Limb (tissue), 2 donors: ENCODE measurements around the gene HEBP2.
"Not testable (repeated sequence)": the region's sequence is repeated elsewhere in the genome, so short reads cannot be mapped to it uniquely, and the experiment has no call there.

ENCODE experiments used
- DNase-seq, 2 donors: peaks; one replicate each; pipeline ENCODE4 v3.0.0-alpha.2; 2016; ENCODE audit errors: extremely low spot score in 2 of 2

HEBP2 gene, protein sequence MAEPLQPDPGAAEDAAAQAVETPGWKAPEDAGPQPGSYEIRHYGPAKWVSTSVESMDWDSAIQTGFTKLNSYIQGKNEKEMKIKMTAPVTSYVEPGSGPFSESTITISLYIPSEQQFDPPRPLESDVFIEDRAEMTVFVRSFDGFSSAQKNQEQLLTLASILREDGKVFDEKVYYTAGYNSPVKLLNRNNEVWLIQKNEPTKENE

DNA sequence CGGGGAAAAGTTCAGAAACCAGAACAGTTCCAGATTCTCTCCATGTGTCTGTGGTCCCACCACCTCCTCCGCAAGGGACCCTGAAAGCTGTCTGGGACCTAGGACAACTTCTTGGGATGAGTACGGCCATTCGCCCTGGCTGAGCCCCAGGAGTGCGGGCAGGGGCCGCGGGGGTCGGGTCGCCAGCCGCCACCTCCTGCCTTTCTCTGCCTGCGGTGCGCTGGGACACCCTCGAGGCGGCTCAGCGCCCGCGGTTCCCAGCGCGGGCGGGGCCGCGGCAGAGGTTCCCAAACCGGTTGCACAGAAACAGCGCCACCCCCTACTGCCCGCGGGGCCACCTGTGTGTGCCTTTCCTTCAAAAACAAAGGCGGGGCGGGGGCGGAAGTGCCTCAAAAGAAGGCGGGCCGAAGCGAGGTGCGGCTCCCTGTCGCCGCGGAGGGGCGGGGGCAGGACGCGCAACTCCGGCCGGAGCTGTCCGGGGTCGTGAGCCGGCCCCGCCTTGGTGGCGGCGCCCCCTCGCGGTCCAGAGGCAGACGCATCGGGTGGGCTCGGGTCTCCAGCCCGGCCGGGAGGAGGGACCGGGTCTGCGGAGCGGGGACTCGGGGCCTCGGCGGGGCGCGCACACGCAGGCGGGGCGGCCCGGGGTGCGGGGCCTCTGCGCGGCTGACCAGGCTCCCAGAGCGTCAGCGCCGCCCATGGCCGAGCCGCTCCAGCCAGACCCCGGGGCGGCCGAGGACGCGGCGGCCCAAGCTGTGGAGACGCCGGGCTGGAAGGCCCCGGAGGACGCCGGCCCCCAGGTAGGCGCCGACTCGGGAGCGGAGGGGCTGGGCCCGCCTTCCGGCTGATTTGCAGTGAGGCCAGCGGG is at the start of gene HEBP2:
TSS of gene HEBP2 (plus strand) at position 423 of the 865 bp plus-strand sequence. CDS start at position 696, 273 bp downstream.
- peak; percentile 79 to 91 for DNase-seq

DNA sequence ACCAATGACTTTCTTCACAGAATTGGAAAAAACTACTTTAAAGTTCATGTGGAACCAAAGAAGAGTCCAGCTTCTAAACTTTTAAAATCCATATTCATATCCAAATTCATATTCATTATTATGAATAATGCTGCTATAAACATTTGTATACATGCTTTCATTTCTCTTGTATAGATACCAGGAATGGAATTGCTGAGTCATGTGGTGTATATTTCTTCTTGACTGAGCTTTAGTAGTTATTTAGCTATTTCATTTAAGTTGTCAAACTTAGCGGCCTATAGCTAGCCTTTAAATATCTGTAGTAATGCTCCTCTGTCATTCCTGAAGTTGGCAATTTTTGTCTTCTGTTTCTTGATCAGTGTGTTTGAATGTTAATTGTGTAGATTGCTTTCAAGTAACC is 46.1 kb upstream of the HEBP2 start:
- no peak for DNase-seq

DNA sequence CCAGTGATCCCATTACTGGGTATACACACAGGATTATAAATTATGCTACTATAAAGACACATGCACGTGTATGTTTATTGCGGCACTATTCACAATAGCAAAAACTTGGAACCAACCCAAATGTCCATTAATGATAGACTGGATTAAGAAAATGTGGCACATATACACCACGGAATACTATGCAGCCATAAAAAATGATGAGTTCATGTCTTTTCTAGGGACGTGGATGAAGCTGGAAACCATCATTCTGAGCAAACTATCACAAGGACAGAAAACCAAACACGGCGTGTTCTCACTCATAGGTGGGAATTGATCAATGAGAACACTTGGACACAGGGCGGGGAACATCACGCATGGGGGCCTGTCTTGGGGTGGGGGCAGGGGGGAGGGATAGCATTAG is 35.3 kb upstream of the HEBP2 start:
- not testable (repeated sequence) for DNase-seq

DNA sequence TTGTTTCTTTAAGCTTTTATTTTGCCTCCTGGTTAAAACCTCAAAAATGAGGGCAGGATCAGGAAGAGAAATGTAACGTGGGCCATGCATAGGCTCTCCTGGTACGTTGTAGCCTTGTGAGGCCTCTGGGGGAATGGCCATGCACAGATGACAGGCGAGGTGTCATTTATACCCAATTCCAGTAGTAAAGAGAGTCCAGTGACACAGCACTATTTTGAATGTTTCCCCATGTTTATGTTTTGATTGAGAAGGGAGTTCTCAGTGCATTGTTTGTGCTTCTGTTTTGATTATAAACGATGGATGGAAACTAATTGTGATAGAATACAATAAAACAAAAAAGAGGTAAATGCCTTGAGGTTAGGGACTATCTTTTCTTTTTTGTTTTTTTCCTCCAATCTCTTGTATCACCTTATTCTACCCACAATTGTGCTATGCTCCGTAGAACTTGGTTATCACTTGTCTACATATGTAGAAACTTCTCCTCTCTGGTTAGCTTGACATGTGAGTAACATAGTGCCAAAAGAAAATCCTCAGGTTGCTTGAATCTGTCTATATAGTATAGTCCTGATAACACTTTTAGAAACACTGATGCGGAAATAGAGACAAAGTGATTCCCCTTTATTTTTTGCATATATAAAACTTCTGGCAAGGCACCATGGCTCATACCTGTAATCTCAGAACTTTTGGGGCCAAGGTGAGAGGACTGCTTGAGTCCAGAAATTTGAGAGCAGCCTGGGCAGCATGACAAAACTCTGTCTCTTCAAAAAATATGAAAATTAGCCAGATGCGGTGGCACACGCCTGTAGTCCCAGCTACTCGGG is 33.2 kb upstream of the HEBP2 start:
- no peak for DNase-seq

DNA sequence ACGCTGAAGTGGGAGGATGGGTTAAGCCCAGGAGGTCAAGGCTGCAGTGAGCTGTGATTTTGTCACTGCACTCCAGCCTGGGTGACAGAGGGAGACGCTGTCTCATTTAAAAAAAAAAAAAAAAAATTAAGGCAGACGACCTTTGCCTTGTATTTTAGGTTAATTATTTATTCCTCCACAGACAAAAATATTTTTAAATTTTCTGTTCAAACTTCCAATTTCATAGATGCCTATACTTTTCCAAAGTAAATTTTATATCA is 32.6 kb upstream of the HEBP2 start:
- no peak for DNase-seq

DNA sequence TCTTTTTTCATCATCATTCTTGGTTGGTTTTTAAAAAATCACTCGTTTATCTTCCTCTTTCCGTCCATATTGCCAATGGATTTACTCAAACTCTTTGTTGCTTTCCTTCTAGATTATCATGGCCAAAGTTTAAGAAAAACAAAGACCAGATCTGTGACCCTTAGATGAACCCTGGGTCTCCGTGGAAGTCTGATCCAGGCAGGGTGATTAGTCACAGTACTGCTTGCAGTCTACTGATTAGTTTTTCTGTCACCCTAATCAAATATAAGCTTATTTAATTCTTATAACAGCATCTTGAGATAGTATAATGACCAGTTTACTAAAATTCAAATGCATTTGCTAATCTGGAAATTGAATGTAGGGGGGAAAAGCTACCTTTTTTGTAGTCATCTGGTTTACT is 32.3 kb upstream of the HEBP2 start:
- DNase-seq: no peak

DNA sequence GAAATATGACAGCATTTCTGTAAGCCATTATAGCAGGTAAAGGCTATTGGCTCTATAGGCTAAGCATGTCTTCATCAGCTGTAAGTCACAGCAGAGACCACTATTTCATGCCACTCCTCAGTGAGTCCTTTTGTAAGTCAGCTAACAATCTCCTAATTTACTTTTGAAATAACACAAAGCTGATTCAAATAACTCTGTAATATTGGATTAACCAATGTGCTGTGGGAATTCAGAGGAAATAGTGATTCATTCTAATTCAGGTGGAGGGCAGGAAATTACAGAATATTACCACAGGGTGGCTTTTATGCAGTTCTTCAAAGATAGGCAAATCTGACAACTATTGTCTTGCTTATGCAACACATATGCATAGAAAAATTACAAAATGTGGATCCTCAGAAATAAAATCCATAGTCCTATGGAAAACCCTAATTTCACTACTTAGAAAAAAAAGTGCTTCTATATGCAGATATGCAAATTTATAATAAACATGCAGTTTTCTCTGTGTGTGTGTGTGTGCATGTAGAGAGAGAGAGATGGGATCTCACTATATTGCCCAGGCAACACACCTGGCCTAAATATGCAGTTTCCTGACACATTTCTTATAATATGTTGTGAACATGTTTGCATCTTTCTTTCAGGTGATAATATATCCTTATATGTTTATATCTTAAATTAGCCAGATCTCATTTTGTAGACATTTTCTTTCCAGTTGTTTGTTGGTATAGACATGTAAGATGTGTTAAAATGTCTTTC is 31.1 kb upstream of the HEBP2 start:
- no peak for DNase-seq

DNA sequence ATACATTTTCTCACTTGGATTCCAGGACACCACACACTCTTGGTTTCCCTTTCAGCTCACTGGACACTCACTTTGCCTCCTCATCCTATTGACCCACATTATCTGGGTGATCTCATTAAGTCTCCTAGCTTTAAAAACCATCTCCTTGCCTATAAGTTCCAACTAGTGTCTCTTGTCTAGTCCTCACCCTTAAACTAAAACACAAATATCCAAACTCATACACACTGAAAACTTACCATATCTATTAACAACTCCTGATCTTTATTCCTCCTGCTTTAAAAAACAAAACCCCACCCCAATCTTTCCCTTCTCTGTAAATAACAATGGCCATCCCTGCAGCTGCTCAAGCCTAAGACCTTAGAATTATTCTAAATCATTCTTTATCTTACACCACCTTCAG is 29.8 kb upstream of the HEBP2 start:
- DNase-seq: no peak

DNA sequence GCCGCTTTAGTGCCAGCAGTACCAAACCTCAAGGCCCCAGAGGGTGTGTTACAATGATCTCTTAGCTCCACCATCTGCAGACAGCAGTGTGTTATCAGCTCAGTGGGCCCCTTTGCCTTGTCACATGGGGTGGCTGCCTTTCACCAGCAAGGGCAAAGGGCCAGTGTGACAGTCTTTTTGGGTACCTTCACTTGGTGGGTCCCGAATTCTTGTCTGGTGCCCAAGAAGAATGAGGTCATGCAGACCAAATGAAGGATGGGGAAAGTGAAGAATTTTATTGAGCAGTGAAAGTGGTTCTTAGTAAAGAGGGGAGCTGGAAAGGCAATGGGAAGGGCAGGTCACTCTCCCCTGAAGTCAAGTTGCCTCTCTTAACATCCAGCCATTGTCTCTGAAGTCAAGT is 29.2 kb upstream of the HEBP2 start:
- no peak for DNase-seq

DNA sequence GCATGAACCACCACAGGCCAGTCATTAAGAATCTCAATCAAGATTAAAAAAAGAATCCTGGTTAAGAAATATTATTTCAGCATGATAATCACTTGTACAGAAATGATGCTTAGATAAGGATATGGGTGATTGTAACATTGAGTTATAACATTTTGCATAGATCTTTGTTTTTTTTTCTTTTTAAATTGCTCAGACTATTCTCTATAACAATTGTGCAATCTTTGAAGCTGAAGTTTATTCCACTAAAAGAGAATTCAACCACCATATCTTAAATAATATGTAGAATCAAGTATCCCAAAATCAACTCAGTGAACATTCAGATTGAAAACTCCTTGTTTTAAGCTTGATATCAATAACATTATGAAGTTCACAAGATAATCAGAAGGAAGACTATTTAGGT is 27.0 kb upstream of the HEBP2 start:
- DNase-seq: no peak

DNA sequence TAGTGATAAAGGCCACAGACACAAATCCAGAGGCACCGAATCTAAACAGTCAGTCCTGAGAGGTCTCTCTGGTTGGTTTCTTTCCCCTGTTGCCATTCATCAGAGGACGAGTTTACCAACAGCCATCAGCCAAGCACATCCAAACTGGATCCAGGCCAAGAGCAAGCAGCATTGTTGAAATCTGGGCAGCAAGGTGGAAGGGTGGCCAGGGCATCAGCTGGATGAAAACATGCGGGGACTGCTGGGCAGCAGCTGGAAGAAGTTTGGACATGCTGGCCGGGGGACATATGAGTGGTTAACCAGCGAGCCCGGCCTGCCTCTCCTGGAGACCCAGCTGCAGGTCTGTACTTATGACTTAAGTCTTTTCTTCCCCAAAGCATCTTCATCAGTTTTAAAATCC is 26.2 kb upstream of the HEBP2 start, which contains the start of gene SMIM28:
TSS of gene SMIM28 (plus strand) at position 62 of the 400 bp plus-strand sequence. CDS start at position 230, 168 bp downstream.
- no peak for DNase-seq

DNA sequence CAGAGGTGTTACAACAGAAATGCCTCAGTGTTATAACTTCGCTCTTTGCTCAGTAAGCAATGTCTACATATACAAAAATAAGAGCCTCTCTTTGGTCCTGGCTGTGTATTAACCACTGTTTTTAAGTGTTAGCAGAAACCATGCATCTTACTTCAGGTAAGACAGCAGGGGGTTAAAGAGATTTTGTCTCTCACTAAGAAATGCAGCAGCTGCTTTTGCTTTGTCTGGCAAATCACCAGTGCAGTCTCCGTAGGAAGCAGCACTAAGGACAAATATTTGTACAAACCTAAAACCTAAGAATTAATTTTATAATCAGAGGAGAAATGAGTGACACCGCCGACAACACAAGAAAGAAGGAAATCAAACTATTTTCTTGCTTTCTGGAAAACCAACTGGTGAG is 25.6 kb upstream of the HEBP2 start:
- no peak for DNase-seq

DNA sequence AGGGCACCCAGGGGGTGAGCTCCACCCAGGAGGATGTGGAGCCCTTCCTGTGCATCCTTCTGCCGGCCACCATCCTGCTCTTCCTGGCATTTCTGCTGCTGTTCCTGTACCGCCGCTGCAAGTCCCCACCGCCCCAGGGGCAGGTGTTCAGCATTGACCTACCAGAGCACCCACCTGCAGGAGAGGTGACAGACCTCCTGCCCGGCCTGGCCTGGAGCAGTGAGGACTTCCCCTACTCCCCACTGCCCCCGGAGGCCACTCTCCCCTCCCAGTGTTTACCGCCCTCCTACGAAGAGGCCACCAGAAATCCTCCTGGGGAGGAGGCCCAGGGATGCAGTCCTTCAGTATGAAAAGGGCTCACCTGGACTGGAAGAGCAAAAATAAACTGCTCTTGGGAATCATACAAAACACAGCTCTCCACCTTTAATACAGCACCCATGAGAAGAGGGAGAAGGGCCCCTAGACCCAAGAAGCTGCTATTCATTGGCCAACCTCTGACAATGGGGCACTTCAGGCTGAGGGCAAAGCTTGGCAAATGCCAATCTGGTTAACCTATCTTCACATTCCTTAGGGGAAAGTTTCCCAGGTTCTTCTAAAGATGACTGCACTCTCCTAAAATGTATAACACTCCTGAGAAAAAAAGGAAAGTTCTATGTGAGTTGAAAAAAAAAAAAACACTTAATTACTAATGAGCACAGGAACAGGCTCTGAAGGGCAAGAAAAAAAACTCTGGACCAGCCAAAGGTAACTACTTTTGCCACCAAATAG is 21.3 kb upstream of the HEBP2 start:
- no peak for DNase-seq

DNA sequence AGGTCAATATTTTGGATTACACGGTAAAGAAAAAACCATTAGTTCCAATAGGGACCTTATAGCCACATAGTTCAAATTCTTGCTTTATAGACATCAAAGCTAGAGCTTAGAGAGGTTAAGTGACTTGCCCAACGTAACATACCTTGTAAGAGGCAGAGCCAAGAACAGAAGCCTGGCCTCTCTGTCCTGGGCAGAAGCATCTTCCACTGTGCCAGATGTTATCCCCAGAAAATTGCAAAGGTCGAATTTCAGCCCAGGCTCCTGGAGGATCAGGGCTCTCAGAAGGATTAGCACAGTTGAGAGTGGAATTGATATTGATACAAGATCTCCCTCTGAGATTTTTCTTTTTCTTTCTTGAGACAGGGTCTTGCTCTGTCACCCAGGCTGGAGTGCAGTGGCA is 20.2 kb upstream of the HEBP2 start:
- no peak for DNase-seq

DNA sequence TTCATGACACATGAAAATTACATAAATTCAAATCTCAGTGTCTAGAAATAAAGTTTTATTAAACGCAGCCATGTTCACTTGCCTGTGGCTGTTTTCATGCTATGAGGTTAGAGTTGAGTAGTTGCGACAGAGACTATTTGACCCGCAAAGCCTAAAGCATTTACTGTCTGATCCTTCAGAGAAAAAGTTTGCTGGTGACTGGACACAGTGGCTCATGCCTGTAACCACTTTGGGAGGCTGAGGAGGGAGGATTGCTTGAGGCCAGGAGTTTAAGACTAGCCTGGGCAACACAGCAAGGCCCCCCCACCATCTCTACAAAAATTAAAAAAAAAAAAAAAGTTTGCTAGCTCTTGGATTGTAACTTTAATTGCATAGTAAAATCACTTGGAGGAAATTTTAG is 17.1 kb upstream of the HEBP2 start:
- DNase-seq: no peak

DNA sequence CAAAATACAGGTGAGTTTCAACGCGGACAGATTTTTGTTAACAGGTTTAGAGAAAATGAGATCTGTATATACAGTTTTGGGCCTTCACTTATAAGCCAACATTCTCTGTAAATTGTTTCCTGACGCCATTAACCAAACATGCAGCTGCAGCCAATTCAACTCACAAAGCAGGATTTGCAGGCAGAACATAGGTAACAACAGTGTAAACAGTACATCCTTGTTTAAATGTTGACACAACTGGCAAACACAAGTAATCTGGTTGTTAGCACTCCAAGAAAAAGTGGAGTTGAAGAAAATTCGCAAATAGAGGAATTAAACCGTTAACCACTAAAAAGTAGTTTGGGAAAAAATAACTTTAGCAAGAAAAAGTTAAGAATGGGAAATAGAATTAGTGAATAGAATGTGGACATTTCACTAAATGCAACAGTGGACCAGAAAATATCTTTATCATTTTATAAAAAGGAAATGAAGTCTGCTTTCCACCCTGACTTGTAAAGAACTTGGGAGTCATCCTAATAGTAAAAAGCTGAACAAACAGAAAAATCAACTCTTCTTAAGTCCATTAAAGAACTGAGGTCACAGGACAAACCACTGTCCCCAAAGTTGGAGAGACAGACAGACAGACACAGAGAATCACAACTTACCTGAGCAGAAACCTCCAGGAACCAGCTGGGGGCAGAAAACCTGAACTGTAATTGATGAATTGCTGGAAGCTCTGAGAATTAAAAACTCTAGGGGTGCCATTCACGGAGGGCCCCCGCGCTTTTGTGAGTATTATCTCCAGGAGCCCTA is 16.2 kb upstream of the HEBP2 start:
- DNase-seq: no peak

DNA sequence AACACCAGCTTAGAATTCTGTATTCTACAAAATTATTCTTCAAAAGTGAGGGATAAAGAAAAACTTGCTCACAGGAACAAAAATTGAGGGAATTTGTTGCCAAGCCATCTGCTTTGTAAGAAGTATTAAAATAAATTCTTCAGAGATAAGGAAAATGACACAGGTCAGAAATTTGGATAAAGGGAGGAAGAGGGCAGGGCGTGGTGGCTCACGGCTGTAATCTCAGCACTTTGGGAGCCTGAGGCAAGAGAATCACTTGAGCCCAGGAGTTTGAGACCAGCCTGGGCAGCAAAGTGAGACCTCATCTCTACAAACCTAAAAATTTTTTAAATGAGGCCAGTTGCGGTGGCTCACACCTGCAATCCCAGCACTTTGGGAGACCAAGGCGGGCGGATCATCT is 14.5 kb upstream of the HEBP2 start:
- no peak for DNase-seq

DNA sequence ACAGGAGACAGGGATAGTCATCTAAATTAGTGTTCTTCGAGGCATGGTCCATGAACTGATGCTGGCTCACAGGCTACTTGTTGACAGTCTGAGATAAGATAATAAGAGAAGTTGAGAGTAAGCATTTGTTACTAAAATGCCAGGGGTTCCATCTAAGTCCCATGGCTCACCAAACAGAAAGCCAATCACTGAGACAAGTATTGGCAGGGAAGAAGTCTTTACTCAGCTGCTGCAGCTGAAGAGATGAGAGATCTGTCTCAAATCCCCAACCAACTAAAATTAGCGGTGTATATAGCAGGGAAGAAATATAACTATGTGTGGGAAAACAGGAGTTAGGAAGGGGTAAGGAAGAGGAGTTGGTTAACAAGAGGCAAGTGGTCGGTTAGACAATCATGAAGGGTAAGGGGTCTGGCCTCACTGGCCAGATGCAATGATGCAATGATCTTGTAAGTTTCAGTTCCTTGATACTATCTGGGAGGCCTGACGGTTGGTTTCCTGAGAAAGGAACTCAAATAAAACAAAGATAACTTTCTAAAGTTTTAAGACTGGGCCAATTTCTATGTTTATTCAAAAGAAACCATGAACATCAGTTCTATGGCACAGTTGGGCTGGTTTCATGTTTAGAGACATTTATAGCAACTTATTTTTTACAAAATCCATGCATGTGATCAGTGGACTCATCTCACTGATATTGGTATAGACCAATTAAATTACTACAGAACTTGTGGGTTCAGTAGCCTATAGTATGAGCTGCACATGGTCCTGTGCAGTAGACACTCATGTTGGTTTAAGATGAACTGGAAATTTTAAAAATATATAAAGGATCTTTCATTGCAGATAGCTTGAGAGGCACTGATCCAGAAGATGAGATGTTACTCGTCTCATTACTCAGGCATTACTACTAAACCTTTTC is 9.9 kb upstream of the HEBP2 start:
- DNase-seq: no peak

DNA sequence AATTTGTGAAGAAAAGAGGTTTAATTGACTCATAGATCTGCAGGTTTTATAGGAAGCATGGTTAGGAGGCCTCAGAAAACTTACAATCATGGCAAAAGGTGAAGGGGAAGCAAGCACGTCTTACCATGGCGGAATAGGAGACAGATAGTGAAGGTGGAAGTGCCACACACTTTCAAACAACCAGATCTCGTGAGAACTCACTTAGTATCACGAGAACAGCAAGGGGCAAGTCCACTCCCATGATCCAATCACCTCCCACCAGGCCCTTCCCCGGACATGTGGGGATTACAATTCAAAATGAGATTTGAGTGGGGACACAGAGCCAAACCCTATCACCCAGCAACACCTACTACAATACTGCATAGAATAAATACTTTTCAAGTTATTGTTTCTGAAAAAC is 7.3 kb upstream of the HEBP2 start:
- no peak for DNase-seq
